CD4-positive, alpha-beta T cell treated with Interleukin-10 for 1 hour (primary cell): ENCODE results near the gene THPO.

Experiments used
- DNase-seq: peaks from one replicate; pipeline ENCODE4 v3.0.0-alpha.2; 2020

The THPO gene

DNA sequence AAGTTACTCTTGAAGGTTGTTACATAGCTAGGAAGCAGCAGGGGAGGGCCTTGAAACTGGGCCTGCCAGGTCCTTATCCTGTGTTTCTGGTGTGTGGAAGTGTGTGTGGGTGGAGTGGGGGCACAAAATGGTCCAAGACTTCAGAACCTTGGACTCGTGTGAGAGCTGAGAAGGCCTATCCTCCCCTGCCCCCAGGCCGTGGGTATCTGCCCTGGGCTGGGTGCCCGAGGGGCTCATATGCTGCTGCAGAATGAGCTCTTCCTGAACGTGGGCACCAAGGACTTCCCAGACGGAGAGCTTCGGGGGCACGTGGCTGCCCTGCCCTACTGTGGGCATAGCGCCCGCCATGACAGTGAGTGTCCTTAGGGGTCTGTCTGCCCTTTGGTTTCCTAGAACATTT lies 6.3 kb upstream of the THPO start:
- DNase-seq: no peak

DNA sequence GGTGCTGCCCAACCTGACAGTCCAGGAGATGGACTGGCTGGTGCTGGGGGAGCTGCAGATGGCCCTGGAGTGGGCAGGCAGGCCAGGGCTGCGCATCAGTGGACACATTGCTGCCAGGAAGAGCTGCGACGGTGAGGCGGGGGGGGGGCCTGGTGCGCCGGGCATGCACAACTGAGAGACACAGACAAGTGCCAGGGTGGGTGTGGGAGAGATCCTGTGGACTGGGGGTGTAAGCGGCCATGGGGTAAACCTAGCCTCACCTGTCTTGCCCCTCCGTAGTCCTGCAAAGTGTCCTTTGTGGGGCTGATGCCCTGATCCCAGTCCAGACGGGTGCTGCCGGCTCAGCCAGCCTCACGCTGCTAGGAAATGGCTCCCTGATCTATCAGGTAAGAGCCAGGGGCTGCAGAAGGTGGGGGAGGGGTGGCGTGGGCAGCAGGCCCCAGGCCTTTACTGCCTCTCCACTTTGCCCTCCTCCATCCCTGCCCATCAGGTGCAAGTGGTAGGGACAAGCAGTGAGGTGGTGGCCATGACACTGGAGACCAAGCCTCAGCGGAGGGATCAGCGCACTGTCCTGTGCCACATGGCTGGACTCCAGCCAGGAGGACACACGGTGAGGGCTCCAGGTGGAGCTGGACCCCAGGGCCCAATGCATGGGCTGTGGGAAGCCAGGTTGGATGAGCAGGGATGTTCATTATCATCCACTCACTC lies 5.2 kb upstream of the THPO start:
- no peak for DNase-seq

DNA sequence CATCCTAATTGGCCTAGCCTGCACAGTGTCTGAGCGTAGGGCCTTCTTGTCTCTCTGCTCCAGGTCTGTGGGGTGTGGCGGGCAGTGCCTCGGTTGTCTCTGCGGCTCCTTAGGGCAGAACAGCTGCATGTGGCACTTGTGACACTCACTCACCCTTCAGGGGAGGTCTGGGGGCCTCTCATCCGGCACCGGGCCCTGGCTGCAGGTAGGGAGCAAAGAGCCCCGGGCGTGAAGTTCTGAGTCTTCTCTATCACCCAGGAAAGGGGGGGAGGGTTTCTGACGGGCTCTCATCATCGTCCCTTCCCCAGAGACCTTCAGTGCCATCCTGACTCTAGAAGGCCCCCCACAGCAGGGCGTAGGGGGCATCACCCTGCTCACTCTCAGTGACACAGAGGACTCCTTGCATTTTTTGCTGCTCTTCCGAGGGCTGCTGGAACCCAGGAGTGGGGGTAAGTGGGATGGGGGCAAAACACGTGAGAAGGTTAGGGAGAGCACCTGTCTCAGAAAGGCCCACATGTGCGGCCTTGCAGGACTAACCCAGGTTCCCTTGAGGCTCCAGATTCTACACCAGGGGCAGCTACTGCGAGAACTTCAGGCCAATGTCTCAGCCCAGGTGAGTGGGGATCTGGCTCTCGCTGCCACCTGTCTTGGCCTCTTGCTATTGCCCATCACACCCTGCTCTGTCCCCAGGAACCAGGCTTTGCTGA lies 4.5 kb upstream of the THPO start:
- no peak for DNase-seq

DNA sequence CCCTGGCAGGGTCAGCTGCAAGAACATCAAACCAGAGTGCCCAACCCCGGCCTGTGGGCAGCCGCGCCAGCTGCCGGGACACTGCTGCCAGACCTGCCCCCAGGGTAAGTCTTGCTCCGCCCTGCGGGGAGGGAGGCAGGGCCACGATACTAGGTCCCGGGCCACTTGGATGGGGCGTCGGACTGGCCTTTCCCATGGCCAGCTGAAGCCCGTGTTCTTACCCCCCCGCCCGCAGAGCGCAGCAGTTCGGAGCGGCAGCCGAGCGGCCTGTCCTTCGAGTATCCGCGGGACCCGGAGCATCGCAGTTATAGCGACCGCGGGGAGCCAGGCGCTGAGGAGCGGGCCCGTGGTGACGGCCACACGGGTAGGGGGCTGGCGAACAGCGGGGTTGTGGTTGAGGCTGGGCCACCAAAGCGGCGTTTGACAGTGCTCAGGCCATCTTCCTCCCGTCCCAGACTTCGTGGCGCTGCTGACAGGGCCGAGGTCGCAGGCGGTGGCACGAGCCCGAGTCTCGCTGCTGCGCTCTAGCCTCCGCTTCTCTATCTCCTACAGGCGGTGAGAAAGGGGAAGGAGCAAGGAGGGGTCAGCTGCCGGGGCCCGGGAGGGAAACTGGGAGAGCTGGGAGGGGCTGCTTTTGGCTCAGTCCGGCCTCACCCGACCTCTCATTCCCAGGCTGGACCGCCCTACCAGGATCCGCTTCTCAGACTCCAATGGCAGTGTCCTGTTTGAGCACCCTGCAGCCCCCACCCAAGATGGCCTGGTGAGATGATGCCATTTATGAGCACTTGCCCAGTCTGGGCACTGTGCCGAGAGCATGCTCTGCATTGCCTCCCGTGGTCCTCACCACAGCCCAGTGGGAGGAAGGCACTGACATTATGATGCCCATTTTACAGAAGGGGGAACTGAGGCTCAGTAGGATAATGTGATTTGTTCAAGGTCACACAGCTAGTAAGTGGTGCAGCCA lies 3.5 kb upstream of the THPO start:
- DNase-seq: no peak

DNA sequence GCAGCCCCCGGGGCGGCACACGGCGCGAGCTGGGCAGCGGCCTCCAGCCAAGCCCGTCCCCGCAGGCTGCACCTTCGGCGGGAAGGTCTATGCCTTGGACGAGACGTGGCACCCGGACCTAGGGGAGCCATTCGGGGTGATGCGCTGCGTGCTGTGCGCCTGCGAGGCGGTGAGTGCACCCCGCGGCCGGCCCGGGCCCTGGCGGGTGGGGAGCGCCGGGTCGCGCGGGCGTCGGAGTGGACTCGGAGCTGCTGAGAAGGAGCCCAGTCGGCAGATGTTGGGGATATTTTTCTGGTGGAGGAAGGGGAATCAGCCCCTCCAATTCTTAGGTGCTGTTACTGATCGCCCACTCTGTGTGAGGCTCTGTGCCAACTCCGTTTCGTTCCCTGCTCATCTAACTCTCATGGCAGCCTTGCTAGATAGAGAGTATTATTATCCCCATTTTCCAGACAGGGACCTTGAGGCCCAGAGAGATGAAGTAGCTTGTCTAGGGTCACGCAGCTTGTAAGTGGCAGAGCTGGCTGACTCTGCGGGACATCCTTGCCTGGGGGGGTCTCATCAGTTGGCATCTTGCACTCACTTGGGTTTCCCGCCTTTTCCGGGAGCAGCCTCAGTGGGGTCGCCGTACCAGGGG lies 2.7 kb upstream of the THPO start:
- DNase-seq: no peak

DNA sequence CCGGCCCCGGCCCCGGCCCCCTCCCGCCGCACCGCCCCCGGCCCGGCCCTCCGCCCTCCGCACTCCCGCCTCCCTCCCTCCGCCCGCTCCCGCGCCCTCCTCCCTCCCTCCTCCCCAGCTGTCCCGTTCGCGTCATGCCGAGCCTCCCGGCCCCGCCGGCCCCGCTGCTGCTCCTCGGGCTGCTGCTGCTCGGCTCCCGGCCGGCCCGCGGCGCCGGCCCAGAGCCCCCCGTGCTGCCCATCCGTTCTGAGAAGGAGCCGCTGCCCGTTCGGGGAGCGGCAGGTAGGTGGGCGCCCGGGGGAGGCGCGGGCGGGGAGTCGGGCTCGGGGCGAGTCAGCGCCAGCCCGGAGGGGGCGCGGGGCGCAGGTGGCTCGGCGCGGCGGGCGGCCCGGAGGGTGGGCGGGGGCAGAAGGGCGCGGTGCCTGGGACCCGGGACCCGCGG lies 2.2 kb upstream of the THPO start:
- peak; percentile 14 for DNase-seq

DNA sequence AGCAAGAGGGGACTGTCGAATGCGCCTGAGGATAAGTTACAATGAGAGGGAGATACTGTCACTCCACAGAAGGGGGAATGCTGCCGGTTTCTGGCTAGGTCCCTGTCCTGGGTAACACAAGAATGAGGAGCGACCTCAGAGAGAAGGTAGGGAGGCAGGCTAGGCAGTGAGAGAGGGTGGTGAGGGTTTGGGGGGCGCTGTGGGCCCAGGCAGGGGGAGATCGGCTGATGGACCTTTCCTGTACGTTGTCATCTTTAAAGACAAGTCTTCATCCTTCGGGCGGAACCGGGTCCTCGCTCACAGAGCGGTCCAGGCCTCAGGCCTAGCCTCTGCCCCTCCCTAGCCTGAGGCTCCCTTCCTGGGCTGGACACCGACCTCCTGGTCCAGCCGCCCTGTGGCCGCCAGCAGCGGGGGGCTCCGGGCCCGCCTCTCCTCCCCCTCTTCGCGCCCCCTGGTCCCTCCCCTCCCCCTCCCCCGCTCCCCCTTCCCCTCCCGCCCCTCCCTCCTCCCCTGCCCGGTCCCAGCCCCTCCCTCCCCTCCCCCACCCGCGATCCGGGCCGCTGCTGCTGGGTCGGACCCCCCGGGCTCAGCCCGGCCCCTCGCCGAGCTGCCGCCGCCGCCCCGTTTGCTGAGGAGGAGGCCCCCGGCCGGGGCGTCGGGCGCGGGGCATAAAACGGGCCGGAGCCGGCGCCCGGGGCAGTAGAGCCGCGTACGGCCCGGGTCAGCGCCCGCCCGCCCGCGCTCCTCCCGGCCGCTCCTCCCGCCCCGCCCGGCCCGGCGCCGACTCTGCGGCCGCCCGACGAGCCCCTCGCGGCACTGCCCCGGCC lies 1.6 kb upstream of the THPO start, which contains the start of gene CHRD:
Gene CHRD (plus strand): TSS at position 697 of the 827 bp plus-strand sequence. CDS start 265 bp downstream, outside the sequence.
- no peak for DNase-seq

DNA sequence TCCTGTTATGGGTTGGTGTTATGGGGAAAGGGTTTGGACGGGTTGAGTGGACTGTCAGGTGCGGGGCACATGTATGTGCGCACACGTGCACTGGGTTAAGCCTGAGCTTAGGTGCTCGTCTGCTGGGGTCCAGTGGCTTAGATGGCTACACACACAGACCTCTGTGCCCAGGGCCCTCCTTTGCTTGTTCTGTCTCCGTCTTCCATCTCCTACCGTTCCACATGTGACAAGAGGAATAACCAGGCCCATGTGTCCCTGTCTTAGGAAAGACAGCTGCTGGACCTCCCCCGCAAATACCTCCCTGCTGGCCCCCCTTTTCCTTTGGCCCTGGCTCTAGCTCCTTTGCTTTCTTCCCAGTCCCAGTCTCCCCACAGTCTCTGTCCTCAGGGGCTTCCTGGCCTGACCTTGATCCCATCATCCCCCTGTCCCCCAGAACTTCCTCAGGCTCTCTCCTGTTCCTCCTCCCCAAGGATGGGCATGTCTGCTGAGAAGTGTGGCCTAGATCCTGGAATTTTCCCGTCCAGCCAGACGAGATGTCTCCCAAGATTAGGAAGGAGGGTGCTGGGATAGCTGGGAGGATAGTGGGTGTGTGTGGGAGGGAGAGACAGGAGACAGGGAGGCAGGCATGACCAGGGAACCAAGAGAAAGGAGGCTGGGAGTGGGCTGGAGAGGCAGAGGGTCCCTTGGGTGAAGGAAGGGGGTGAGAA lies 797 bp upstream of the THPO start:
- no peak for DNase-seq

DNA sequence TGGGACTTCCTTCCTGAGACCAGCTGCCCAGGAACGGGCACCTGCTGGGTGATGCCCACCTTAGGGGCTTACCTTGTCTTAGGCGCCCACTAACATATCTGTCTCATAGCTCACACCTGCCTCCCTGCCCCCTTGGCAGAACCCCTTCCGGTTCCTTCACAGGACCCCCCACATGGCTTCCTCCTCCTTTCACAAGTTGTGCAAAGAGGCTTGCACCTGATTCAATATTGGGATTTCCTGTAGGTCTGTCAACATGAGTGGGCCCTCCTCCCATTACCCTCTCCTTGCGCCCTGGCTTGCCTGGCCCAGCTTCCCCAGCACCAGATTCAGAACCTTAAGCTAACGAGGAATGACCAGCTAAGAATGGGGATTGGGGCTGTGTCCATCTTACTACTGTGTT lies 633 bp downstream of the THPO start:
- no peak for DNase-seq

DNA sequence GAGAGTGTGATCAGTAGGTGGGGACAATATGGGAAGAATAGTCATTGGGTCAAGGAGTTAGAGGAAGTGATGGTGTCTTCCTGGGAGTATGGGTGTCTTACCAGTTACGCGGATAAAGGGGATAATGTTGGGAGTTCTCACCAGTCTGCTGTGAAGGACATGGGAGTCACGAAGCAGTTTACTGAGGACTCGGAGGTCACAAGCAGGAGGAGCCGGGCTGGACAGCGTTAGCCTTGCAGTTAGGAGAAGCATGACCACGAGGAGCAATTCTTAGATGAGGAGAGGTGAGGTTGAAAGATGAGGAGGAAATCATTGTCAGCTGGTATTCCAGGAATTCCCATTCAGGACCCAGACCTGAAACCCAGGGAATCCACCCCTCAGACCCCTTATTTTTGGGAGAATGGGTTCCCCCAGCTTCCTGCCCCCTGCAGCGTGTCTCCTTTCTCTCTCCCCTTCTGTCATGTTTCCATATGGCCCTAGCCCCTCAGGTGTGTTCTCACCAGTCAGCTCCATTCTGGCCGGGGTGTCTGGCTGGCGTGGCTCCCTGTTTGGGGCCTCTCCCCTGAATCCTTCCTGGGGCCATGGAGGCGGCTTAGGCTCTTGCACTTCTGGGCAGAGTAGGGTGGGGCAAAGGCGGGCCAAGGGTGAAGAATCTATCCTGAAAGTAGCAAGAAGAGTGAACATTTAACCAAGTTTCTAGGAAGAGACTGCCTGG lies 2.1 kb downstream of the THPO start:
- no peak for DNase-seq

DNA sequence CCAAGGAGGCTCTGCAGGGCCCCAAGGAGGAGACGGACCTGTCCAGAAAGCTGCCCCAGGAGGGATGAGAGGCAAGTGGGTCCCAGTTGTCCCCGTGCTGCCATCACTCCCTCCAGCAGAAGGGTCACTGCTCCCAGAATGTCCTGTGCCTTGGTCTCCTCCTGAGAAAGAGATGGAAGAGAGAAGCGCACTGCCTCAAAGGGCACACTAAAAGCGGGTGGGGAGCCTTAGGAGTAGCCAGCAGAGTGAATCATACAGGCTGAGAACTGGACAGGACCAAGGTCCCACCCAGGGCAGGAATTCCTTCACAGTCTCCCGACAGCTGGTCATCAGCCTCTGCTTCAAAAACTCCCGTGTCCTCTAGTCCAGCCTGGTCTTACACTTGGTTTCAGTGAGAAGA lies 4.6 kb downstream of the THPO start:
- DNase-seq: no peak

DNA sequence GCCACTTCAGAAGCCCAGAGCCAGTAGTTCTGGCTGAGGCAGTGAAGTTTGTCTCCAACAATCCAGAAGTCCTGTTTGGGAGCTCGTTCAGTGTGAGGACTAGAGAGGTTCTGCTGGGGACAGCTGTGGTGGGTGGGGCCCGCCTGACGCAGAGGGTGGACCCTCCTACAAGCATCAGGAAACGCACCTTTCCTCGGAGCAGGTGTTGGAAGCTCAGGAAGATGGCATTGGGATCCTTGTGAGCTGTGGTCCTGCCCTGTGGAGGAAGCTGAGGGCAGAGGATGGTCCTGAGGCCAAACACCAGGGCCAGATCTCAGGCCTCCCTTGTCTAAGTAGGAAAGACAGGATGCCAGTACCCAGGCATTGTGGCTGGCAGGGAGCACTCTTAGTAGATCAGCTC lies 5.1 kb downstream of the THPO start:
- no peak for DNase-seq

DNA sequence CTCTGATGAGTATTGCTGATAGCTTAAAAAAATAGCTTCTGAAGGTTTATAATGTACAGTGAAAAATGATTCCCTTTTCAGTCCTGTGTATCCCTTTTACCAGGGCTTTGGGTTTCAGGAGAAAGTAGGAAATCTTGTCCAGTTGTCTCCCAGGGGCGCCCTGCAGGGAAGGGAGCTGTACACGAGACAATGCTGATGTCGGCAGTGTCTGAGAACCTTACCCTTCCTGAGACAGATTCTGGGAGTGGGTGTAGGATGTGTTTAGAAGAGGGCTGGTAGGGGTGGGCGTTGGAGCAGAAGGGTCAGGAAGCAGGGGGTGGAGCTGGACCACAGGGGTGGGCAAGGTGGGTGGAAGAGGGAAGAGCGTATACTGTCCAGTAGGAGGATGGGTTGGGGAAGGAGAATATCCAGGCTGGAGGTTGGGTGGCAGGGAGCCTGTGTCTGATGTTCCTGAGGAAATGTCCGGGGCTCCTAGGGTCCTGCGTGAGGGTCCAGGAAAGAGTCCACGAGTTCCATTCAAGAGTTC lies 5.6 kb downstream of the THPO start:
- no peak for DNase-seq

DNA sequence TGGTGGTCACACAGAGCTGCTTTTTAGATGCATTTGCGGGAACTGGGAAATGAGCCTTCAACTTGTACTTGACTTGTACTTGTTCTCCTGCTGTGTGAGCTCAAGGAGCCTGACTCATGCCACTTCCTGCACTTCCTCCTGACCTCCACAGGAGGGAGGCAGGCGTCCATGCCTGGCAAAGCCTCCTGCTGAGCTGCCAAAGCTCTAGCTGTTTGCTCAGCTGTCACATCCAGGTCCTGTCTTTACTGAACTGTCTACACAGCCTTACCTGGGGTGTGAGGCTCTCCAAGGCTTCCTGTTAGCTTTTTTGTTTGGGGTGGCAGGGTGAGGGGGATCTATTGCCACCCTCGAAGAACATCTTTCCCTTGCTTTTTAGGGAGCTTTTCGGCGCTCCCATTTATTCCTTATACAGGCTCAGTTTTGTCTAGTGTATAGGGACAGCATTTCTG lies 6.4 kb downstream of the THPO start:
- DNase-seq: peak; percentile 65

DNA sequence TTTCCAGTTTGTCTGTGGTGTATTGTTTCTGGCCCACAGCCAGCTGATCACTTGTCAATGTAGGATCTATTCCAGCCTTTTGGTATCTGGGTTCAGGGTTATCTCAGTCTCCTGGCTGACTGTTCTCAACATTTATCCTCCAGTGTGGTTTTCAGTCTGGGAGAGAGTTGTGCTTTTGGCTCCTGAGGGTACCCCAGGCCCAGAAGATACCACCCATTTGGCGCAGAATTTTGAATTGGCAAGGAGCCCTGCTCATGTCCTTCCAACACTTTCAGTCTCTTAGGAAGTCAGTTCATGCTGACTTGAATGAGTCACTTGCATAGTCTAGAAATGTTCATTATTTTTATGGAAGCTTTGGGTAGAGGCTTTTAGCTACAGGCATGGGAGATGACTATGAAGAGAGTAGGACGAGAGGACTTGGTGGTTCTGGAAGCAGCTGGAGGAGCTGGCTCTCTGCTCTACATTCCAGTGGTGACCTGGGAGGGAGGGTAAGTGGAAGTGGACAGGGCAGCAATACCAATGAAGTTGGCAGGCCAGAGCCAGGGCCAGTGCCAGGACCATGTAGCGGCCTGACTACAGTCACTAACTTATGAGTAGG lies 9.3 kb downstream of the THPO start:
- no peak for DNase-seq

DNA sequence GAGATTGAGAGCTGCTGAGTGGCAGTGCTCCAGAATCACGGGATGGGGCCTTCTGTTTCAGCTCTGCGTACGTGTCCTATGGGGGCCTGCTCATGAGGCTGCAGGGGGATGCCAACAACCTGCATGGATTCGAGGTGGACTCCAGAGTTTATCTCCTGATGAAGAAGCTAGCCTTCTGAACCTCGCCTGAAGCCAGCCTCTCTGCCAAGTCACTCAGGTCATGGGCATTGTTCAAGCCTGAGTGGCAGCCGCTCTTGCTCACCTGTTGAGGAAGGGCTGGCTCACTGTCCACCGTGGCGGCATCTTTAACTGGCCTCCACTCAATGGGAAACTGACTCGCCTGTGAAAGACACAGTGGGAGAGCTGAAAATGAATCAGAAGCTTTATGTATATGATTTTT lies 9.9 kb downstream of the THPO start:
- DNase-seq: no peak

DNA sequence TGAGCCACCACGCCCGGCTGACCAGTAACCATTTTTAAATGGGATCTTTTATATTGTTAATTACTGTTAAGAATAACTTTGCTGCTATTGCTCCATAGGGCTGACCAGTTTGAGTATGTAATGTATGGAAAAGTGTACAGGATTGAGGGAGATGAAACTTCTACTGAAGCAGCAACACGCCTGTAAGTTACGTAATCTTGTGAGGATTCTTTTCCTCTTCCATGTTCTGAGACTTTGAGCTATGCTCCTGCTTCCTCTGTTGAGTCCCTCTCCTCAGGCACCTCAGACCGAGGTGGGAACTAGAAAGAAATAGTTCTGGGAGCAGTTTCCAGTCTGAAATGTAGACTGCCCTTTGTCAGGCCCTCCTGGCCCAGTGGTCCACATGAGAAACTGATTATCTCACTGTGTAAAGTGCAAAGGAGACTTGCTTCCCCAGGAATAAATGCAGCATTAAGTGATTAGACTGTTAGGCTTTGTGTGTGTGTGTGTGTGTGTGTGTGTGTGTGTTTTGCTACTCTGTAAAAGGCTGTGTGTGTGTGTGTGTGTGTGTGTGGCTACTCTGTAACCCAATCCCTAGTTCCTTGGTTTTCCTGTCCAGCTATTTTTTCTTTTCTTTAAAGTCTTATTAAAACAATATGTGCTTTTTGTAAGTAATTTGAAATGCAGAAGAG lies 11.3 kb downstream of the THPO start:
- DNase-seq: no peak

DNA sequence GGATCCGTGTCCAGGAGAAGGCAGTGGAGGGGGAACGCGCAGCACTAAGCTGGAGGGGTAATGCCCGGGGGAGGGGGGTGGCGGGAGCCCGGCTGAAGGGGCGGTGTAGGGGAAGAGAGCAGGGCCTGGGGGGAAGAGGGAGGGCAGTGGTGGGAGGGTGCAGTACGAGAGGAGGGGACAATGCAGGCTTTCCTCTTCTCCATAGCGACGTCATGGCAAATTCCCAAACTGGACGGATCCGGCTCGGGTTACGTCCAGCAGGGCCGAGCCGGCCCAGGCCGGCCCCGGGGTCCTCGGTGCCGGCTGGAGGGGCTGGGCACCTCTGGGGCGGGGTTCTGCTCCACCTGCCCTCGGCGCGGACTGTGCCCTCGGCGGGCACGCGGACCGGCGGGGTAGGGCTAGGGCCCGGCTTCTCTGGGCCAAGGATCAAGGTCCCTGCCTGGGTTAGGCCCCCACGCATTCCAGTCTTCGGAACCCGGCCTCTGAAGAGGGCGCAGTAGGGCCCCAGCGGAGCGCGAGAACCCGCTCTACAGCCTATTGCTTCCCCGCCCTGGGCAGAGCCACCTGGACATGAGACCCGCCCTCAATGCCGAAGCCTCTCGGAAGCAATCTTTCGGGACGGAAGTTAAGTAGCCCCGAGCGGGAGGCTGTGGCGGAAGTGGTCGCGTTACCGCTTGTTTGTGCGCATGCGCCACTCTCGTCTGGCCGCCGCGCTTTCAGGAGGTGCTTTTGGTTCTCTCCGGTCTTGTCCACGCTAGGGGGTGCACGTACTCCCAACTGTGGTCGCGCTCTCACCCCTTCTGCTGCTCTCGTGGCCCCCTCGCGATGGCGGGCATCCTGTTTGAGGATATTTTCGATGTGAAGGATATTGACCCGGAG lies 15.1 kb downstream of the THPO start:
- DNase-seq: peak; percentile 95
